ENCODE results near the gene NDUFV2. TPM values are rescaled to one million over a fixed set of nuclear protein-coding genes. Genes with fewer than 3 reads are reported as not detected.
A peak's percentile ranks its signal among the peaks of the same experiment; 100 is the strongest.

The NDUFV2 gene
- total RNA-seq, 1 experiment from 2014 or later = 272 TPM

- Histone ChIP-seq H3K4me3 (ENCODE audit: low read length) (no peak overlapping the region), H3K4me2 (ENCODE audit: low read length) (no peak overlapping the region), H3F3A (ENCODE audit: low read length, unreplicated experiment) (peaks cover 11% of the 10 kb centered on the region), H3K79me2 (ENCODE audit: low read length) (peaks cover 32% of the 10 kb centered on the region), H3K9me2 (replicated peaks; ENCODE audit: low read length) (no peaks in the 10 kb centered on the region), H3K27me3 (ENCODE audit: low read length) (no peaks in the 10 kb centered on the region), H3K36me3 (ENCODE audit: low read depth, low read length) (peaks cover 51% of the 10 kb centered on the region), H3K9ac (ENCODE audit: low read length) (no peak overlapping the region), H3K4me1 (ENCODE audit: insufficient read depth, low read length) (peaks cover 27% of the 10 kb centered on the region), H3K27ac (ENCODE audit: low read length) (no peak overlapping the region), H4K20me1 (ENCODE audit: low read length) (peaks cover 3% of the 10 kb centered on the region; the same call in 1 of the 2 replicates), H2AFZ (ENCODE audit: low read length) (no peak overlapping the region), H3K9me3 (ENCODE audit: low read length) (no peaks in the 10 kb centered on the region)
- DNase-seq (no peak), ATAC-seq (no peak)
- POLR2A ChIA-PET (ENCODE audit: unreplicated experiment) = no interaction called here
- TF ChIP-seq, protein P1, sequence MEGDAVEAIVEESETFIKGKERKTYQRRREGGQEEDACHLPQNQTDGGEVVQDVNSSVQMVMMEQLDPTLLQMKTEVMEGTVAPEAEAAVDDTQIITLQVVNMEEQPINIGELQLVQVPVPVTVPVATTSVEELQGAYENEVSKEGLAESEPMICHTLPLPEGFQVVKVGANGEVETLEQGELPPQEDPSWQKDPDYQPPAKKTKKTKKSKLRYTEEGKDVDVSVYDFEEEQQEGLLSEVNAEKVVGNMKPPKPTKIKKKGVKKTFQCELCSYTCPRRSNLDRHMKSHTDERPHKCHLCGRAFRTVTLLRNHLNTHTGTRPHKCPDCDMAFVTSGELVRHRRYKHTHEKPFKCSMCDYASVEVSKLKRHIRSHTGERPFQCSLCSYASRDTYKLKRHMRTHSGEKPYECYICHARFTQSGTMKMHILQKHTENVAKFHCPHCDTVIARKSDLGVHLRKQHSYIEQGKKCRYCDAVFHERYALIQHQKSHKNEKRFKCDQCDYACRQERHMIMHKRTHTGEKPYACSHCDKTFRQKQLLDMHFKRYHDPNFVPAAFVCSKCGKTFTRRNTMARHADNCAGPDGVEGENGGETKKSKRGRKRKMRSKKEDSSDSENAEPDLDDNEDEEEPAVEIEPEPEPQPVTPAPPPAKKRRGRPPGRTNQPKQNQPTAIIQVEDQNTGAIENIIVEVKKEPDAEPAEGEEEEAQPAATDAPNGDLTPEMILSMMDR (conservative IDR thresholded peaks at IDR 0.05; ENCODE audit: low read depth, low read length) = no peak
- no peak for TF ChIP-seq EZH2phosphoT487 (IDR thresholded peaks at IDR 0.05; ENCODE audit: borderline replicate concordance, low read length)
- no peak for TF ChIP-seq EZH2 (IDR thresholded peaks at IDR 0.05; ENCODE audit: low read length, unreplicated experiment)
- intact Hi-C loops (cut with micrococcal nuclease) = no loop called here
- no TSS peak for BruUV-seq (replicated peaks)
- CTCF ChIA-PET = no interaction called here
Observed at GRCh38 chr18:9132628-9133027, 30.1 kb downstream of the NDUFV2 start.

DNA sequence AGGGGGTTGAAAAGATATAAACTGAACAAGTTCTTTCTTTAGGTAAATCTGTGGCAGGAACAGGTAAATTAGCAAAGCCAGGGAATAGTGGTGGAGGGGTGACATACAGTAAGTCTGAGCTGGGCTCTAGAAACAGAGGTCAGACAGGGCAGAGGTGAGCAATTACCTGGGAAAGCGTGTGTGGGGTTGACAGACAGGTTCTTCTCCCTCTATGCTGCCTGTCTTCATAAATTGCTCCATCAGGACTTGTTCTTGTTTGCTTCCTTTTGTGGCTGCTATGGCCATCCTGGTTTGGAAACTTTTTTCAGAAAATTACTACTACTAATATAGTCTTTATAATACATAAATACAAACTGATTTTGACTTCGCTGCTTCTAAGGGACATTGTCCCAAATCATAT is 30.7 kb downstream of the NDUFV2 start:
- no peak overlapping the region for H3K4me3 ChIP-seq (ENCODE audit: low read length)
- no peak overlapping the region for H3K27ac ChIP-seq (ENCODE audit: low read length)
- POLR2A ChIA-PET (ENCODE audit: unreplicated experiment) = no interaction called here
- H3K79me2 ChIP-seq (ENCODE audit: low read length) = peaks cover 38% of the 10 kb centered on the region
- no peak for ATAC-seq
- TF ChIP-seq, protein P1 (conservative IDR thresholded peaks at IDR 0.05; ENCODE audit: low read depth, low read length) = no peak
- no peak for TF ChIP-seq EZH2phosphoT487 (IDR thresholded peaks at IDR 0.05; ENCODE audit: borderline replicate concordance, low read length)
- H3K4me1 ChIP-seq (ENCODE audit: insufficient read depth, low read length) = peaks cover 27% of the 10 kb centered on the region
- CTCF ChIA-PET = no interaction called here
- 0 out of 2 replicates have a peak overlapping the region, but pooled peaks have one; percentile 14 for H3K4me2 ChIP-seq (ENCODE audit: low read length)
- H3K27me3 ChIP-seq (ENCODE audit: low read length) = no peaks in the 10 kb centered on the region
- H3F3A ChIP-seq (ENCODE audit: low read length, unreplicated experiment) = peaks cover 11% of the 10 kb centered on the region
- H4K20me1 ChIP-seq (ENCODE audit: low read length) = peaks cover 3% of the 10 kb centered on the region; the same call in 1 of the 2 replicates
- H2AFZ ChIP-seq (ENCODE audit: low read length) = no peak overlapping the region
- DNase-seq = peak; percentile 41
- no peak overlapping the region for H3K9ac ChIP-seq (ENCODE audit: low read length)
- H3K9me2 ChIP-seq (replicated peaks; ENCODE audit: low read length) = no peaks in the 10 kb centered on the region
- no peaks in the 10 kb centered on the region for H3K9me3 ChIP-seq (ENCODE audit: low read length)
- intact Hi-C loops (cut with micrococcal nuclease) = no loop called here
- H3K36me3 ChIP-seq (ENCODE audit: low read depth, low read length) = peaks cover 45% of the 10 kb centered on the region
- no TSS peak for BruUV-seq (replicated peaks)

DNA sequence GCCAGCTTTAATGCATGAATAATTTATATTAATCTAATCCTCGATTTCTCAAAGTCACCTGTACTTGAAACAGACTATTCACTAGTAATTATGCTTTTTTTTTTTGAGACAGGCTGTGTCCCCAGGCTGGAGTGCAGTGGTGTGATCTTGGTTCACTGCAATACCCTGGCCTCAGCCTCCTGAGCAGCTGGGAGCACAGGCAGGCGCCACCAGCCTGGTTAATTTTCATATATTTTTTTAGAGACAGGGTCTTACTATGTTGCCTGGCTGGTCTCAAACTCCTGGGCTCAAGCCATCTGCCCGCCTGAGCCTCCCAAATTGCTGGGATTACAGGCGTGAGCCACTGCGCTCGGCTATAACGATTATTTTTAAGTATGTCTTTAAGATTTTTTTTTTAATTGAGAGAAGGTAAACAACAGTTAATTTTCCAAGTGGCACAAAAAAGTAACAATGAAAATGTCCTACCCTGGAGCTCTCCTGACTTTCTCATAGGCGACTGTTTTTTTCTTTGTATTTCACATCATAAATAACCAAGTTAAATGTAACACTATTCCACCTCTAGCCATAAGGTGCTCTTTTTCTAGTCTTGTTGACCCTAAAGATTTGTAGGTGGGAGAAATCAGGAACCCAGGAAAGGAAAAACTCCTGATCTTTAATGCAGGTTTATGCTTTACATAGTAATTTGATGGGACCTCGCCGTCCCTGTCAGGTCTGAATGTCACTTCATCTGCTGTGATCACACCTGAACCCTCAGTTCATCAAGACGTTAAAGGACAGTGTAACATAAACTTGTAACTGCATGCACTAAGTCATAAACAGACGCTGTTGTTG is 32.8 kb downstream of the NDUFV2 start:
- no peaks in the 10 kb centered on the region for H3K9me3 ChIP-seq (ENCODE audit: low read length)
- peak overlapping the region; percentile 73 for H2AFZ ChIP-seq (ENCODE audit: low read length)
- peak overlapping the region; percentile 88 for H3K27ac ChIP-seq (ENCODE audit: low read length)
- POLR2A ChIA-PET (ENCODE audit: unreplicated experiment) = interaction anchor here (0.5 to 0.9 kb wide), 6 partner anchors 22 to 230 kb away, joined by 3 to 12 read pairs (median 7); partner anchors contain the start of gene TWSG1
- H4K20me1 ChIP-seq (ENCODE audit: low read length) = peaks cover 14% of the 10 kb centered on the region
- CTCF ChIA-PET = interaction anchor here (0.6 to 1.2 kb wide), 3 partner anchors 32 to 526 kb away, joined by 3 to 4 read pairs (median 3); partner anchors contain the start of gene RAB12
- H3K9ac ChIP-seq (ENCODE audit: low read length) = peak overlapping the region; percentile 76
- intact Hi-C loops (cut with micrococcal nuclease) = loop anchor here (5.0 kb wide), 1 partner anchor 428 kb away; the partner anchor contains the start of gene MTCL1
- DNase-seq (no peak), ATAC-seq (no peak)
- peaks cover 29% of the 10 kb centered on the region; the same call in 1 of the 2 replicates for H3K36me3 ChIP-seq (ENCODE audit: low read depth, low read length)
- TF ChIP-seq, protein P1 (conservative IDR thresholded peaks at IDR 0.05; ENCODE audit: low read depth, low read length) = no peak
- TF ChIP-seq EZH2 (IDR thresholded peaks at IDR 0.05; ENCODE audit: low read length, unreplicated experiment) = no peak
- TF ChIP-seq EZH2phosphoT487 (IDR thresholded peaks at IDR 0.05; ENCODE audit: borderline replicate concordance, low read length) = no peak
- peak overlapping the region; percentile 90 for H3K4me2 ChIP-seq (ENCODE audit: low read length)
- H3K79me2 ChIP-seq (ENCODE audit: low read length) = peaks cover 59% of the 10 kb centered on the region
- peaks cover 45% of the 10 kb centered on the region for H3K4me1 ChIP-seq (ENCODE audit: insufficient read depth, low read length)
- H3F3A ChIP-seq (ENCODE audit: low read length, unreplicated experiment) = peaks cover 11% of the 10 kb centered on the region
- H3K27me3 ChIP-seq (ENCODE audit: low read length) = no peaks in the 10 kb centered on the region
- H3K9me2 ChIP-seq (replicated peaks; ENCODE audit: low read length) = no peaks in the 10 kb centered on the region
- H3K4me3 ChIP-seq (ENCODE audit: low read length) = peak overlapping the region; percentile 71
- no TSS peak for BruUV-seq (replicated peaks)
